HEK293 (cell line): ENCODE data around the gene RAB7B.

Experiments
- CTCF ChIA-PET: fragments of 350-600 bp; formaldehyde crosslinking; extraction: SDS; loops from one replicate; lab custom pipeline; 2021; ENCODE audit warnings: antibody characterized with exemption; lab: Yijun Ruan, JAX
- POLR2A ChIA-PET: fragments of 300-600 bp; formaldehyde crosslinking; extraction: SDS; loops from one replicate; lab custom pipeline; 2020; ENCODE audit warnings: antibody characterized with exemption, inconsistent platforms; lab: Yijun Ruan, JAX
- H3K27ac ChIP-seq: fragments of 200-500 bp; sonication (Bioruptor generic); 2 replicates; pipeline ENCODE4 v1.5.1; 2014; ENCODE audit warnings: low read depth, low read length, control low read depth, inconsistent platforms; ENCODE audit errors: extremely low read depth
- H3K36me3 ChIP-seq, 2 experiments: fragments of 200-500 bp in 1 of 2; sonication (Bioruptor generic) in 1 of 2; 1 replicate in 1 of 2; 2 replicates in 1 of 2; pipeline ENCODE4 v1.5.1; 2014 to 2017; ENCODE audit warnings: inconsistent platforms in 2 of 2, low read length in 2 of 2; ENCODE audit not compliant: control insufficient read depth in 2 of 2, insufficient read depth in 1 of 2
- H3K4me1 ChIP-seq: fragments of 200-500 bp; sonication (Bioruptor generic); 2 replicates; pipeline ENCODE4 v1.5.1; 2014; ENCODE audit warnings: mild to moderate bottlenecking, low read length, inconsistent platforms; ENCODE audit not compliant: control insufficient read depth, insufficient read depth
- H3K4me3 ChIP-seq: 2 replicates; pipeline ENCODE4 v1.5.1; 2011; ENCODE audit warnings: low read depth, mild to moderate bottlenecking, control low read depth, low read length, moderate library complexity
- H3K9me3 ChIP-seq: fragments of 200-500 bp; sonication (Bioruptor generic); 2 replicates; pipeline ENCODE4 v1.5.1; 2014; ENCODE audit warnings: low read depth, low read length, inconsistent platforms; ENCODE audit not compliant: control insufficient read depth, insufficient read depth
- INSM2 ChIP-seq: fragments of 450-650 bp; formaldehyde crosslinking; IDR thresholded peaks from 2 replicates; pipeline ENCODE4 v1.5.1; 2016; ENCODE audit warnings: missing biosample characterization, missing genetic modification characterization
- KLF1 ChIP-seq: fragments of 450-650 bp; formaldehyde crosslinking; IDR thresholded peaks from 2 replicates; pipeline ENCODE4 v1.5.1; 2016; ENCODE audit warnings: missing biosample characterization, missing genetic modification characterization
- KLF10 ChIP-seq: fragments of 450-650 bp; IDR thresholded peaks from 2 replicates; pipeline ENCODE4 v1.5.1; 2018; ENCODE audit warnings: missing biosample characterization, mild to moderate bottlenecking, missing genetic modification characterization
- SCRT2 ChIP-seq: fragments of 450-650 bp; formaldehyde crosslinking; IDR thresholded peaks from 2 replicates; pipeline ENCODE4 v1.5.1; 2016; ENCODE audit warnings: missing biosample characterization, missing genetic modification characterization
- ZBTB26 ChIP-seq: fragments of 450-650 bp; formaldehyde crosslinking; optimal IDR thresholded peaks from 2 replicates; pipeline ENCODE3; 2016; ENCODE audit warnings: missing biosample characterization, mild to moderate bottlenecking, missing genetic modification characterization
- ZFP3 ChIP-seq: fragments of 450-650 bp; formaldehyde crosslinking; IDR thresholded peaks from 2 replicates; pipeline ENCODE4 v1.5.1; 2016; ENCODE audit warnings: low read depth, missing biosample characterization, missing genetic modification characterization
- ZFP41 ChIP-seq: fragments of 450-650 bp; formaldehyde crosslinking; IDR thresholded peaks from 2 replicates; pipeline ENCODE4 v1.5.1; 2016; ENCODE audit warnings: missing biosample characterization, missing genetic modification characterization, borderline replicate concordance
- ZNF138 ChIP-seq: fragments of 450-650 bp; formaldehyde crosslinking; IDR thresholded peaks from 2 replicates; pipeline ENCODE4 v1.5.1; 2016; ENCODE audit warnings: missing biosample characterization, missing genetic modification characterization, borderline replicate concordance
- ZNF24 ChIP-seq: fragments of 450-650 bp; formaldehyde crosslinking; IDR thresholded peaks from 2 replicates; pipeline ENCODE4 v1.5.1; 2016; ENCODE audit warnings: missing biosample characterization, missing genetic modification characterization
- ZNF335 ChIP-seq: fragments of 450-650 bp; formaldehyde crosslinking; conservative IDR thresholded peaks from 2 replicates; pipeline ENCODE4 v1.5.1; 2016; ENCODE audit warnings: missing biosample characterization, missing genetic modification characterization
- ZNF341 ChIP-seq: fragments of 450-650 bp; formaldehyde crosslinking; IDR thresholded peaks from 2 replicates; pipeline ENCODE4; 2016; ENCODE audit warnings: low read depth, missing biosample characterization, missing genetic modification characterization
- ZNF350 ChIP-seq: fragments of 450-650 bp; formaldehyde crosslinking; IDR thresholded peaks from 2 replicates; pipeline ENCODE4 v1.5.0; 2017; ENCODE audit warnings: missing biosample characterization, mild to moderate bottlenecking, missing genetic modification characterization
- ZNF354C ChIP-seq: fragments of 450-650 bp; formaldehyde crosslinking; IDR thresholded peaks from 2 replicates; pipeline ENCODE4 v1.5.1; 2016; ENCODE audit warnings: missing biosample characterization, missing genetic modification characterization, low read depth, borderline replicate concordance
- ZNF600 ChIP-seq: fragments of 450-650 bp; formaldehyde crosslinking; IDR thresholded peaks from 2 replicates; pipeline ENCODE4 v1.5.1; 2016; ENCODE audit warnings: missing biosample characterization, missing genetic modification characterization
- ZNF776 ChIP-seq: fragments of 450-650 bp; formaldehyde crosslinking; IDR thresholded peaks from 2 replicates; pipeline ENCODE4 v1.5.0; 2017; ENCODE audit warnings: missing biosample characterization, missing genetic modification characterization, borderline replicate concordance
- ZSCAN23 ChIP-seq: fragments of 450-650 bp; formaldehyde crosslinking; IDR thresholded peaks from 2 replicates; pipeline ENCODE4 v1.5.1; 2016; ENCODE audit warnings: missing biosample characterization, missing genetic modification characterization
- TF ChIP-seq, protein P1 (sequence below): fragments of 450-650 bp; formaldehyde crosslinking; IDR thresholded peaks from 2 replicates; pipeline ENCODE4 v1.5.1; 2016; ENCODE audit warnings: missing biosample characterization, missing genetic modification characterization, borderline replicate concordance
- TF ChIP-seq, protein P2 (sequence below): fragments of 450-650 bp; formaldehyde crosslinking; IDR thresholded peaks from 2 replicates; pipeline ENCODE4 v1.5.1; 2017; ENCODE audit warnings: missing biosample characterization, missing genetic modification characterization
- TF ChIP-seq, protein P3 (sequence below): fragments of 450-650 bp; formaldehyde crosslinking; IDR thresholded peaks from 2 replicates; pipeline ENCODE4 v1.5.1; 2016; ENCODE audit warnings: missing biosample characterization, missing genetic modification characterization

RAB7B gene

GRCh38 chr1:205951746-205952145 lies 51.4 kb downstream of the RAB7B start (continued):
- TF ChIP-seq, protein P1, sequence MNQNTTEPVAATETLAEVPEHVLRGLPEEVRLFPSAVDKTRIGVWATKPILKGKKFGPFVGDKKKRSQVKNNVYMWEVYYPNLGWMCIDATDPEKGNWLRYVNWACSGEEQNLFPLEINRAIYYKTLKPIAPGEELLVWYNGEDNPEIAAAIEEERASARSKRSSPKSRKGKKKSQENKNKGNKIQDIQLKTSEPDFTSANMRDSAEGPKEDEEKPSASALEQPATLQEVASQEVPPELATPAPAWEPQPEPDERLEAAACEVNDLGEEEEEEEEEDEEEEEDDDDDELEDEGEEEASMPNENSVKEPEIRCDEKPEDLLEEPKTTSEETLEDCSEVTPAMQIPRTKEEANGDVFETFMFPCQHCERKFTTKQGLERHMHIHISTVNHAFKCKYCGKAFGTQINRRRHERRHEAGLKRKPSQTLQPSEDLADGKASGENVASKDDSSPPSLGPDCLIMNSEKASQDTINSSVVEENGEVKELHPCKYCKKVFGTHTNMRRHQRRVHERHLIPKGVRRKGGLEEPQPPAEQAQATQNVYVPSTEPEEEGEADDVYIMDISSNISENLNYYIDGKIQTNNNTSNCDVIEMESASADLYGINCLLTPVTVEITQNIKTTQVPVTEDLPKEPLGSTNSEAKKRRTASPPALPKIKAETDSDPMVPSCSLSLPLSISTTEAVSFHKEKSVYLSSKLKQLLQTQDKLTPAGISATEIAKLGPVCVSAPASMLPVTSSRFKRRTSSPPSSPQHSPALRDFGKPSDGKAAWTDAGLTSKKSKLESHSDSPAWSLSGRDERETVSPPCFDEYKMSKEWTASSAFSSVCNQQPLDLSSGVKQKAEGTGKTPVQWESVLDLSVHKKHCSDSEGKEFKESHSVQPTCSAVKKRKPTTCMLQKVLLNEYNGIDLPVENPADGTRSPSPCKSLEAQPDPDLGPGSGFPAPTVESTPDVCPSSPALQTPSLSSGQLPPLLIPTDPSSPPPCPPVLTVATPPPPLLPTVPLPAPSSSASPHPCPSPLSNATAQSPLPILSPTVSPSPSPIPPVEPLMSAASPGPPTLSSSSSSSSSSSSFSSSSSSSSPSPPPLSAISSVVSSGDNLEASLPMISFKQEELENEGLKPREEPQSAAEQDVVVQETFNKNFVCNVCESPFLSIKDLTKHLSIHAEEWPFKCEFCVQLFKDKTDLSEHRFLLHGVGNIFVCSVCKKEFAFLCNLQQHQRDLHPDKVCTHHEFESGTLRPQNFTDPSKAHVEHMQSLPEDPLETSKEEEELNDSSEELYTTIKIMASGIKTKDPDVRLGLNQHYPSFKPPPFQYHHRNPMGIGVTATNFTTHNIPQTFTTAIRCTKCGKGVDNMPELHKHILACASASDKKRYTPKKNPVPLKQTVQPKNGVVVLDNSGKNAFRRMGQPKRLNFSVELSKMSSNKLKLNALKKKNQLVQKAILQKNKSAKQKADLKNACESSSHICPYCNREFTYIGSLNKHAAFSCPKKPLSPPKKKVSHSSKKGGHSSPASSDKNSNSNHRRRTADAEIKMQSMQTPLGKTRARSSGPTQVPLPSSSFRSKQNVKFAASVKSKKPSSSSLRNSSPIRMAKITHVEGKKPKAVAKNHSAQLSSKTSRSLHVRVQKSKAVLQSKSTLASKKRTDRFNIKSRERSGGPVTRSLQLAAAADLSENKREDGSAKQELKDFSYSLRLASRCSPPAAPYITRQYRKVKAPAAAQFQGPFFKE (tag by site-specific recombination), result no peak
- TF ChIP-seq ZNF600, result no peak
- TF ChIP-seq INSM2 (tag by site-specific recombination), result no peak
- TF ChIP-seq ZNF138 (tag by site-specific recombination), result no peak
- no peak for TF ChIP-seq KLF10 (tag by site-specific recombination)
- no peak for TF ChIP-seq ZFP41 (tag by site-specific recombination)
- TF ChIP-seq ZNF335 (tag by site-specific recombination), result no peak
- no peak for TF ChIP-seq ZFP3 (tag by site-specific recombination)
- TF ChIP-seq ZNF350 (tag by site-specific recombination), result no peak

- no peaks in the 10 kb centered on the region for H3K36me3 ChIP-seq
- H3K9me3 ChIP-seq, result no peaks in the 10 kb centered on the region
- H3K4me3 ChIP-seq, result no peak overlapping the region
- TF ChIP-seq, protein P2, sequence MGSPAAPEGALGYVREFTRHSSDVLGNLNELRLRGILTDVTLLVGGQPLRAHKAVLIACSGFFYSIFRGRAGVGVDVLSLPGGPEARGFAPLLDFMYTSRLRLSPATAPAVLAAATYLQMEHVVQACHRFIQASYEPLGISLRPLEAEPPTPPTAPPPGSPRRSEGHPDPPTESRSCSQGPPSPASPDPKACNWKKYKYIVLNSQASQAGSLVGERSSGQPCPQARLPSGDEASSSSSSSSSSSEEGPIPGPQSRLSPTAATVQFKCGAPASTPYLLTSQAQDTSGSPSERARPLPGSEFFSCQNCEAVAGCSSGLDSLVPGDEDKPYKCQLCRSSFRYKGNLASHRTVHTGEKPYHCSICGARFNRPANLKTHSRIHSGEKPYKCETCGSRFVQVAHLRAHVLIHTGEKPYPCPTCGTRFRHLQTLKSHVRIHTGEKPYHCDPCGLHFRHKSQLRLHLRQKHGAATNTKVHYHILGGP (tag by site-specific recombination), result no peak
- TF ChIP-seq ZNF354C (tag by site-specific recombination), result no peak
- no peak for TF ChIP-seq ZNF341
- no peak for TF ChIP-seq ZNF776 (tag by site-specific recombination)
- no peak for TF ChIP-seq ZSCAN23 (tag by site-specific recombination)
- no peak for TF ChIP-seq ZNF24
- no peak for TF ChIP-seq ZBTB26 (tag by site-specific recombination)
- TF ChIP-seq SCRT2 (tag by site-specific recombination), result peak; percentile 53; the same call in 1 of the 2 replicates
- TF ChIP-seq, protein P3, sequence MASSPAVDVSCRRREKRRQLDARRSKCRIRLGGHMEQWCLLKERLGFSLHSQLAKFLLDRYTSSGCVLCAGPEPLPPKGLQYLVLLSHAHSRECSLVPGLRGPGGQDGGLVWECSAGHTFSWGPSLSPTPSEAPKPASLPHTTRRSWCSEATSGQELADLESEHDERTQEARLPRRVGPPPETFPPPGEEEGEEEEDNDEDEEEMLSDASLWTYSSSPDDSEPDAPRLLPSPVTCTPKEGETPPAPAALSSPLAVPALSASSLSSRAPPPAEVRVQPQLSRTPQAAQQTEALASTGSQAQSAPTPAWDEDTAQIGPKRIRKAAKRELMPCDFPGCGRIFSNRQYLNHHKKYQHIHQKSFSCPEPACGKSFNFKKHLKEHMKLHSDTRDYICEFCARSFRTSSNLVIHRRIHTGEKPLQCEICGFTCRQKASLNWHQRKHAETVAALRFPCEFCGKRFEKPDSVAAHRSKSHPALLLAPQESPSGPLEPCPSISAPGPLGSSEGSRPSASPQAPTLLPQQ (tag by site-specific recombination), result no peak
- TF ChIP-seq KLF1 (tag by site-specific recombination), result 0 out of 2 replicates have a peak, but pooled peaks have one; percentile 22
- no peak overlapping the region for H3K27ac ChIP-seq
- ChIA-PET POLR2A (no interaction called here), CTCF (interaction anchor here (0.5 to 4.3 kb wide), 6 partner anchors 9 to 108 kb away, joined by 3 to 20 read pairs (median 4); no protein-coding TSS in a partner anchor)
- H3K4me1 ChIP-seq, result no peaks in the 10 kb centered on the region
Measured at GRCh38 chr1:205950826-205951549, 52.2 kb downstream of the RAB7B start.
